GM18870 (cell line): ENCODE data around the gene BRDT.
"Not testable (repeated sequence)": the region's sequence is repeated elsewhere in the genome, so short reads cannot be mapped to it uniquely, and the experiment has no call there.

Experiments used
- ATAC-seq: cut with Tn5 transposase; IDR thresholded peaks from one replicate; pipeline ENCODE4 v1.9.1; 2021; ENCODE audit warnings: moderate library complexity; ENCODE audit not compliant: unreplicated experiment

Gene BRDT

DNA sequence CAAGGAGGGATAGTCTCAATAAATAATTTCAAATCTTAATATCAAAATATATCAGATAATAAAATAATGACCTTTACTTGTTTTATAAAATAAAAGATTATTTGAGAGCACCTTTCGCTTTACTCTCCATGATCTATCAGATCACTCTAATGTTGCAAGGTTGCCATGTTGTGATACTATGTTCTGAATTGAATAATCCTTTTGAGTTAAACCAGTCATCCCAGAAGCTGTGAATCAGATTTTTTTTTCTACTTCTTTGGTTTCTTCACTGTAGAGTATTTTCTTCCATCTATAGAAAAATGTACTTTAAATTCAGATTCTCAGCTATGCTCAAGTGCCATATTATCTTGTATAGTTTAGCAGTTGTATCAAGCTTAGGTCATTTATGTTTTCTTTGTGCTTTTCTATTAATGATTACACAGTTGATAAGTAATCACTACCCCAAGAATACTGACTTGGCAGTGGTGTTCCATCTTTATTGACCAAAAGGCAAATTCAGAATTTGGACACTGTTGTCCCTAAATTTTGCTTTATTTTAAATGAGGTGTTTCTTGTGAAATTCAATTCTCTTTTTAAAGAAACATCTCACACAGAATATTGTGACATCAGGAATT lies 32.9 kb downstream of the BRDT start:
- ATAC-seq, result no peak

DNA sequence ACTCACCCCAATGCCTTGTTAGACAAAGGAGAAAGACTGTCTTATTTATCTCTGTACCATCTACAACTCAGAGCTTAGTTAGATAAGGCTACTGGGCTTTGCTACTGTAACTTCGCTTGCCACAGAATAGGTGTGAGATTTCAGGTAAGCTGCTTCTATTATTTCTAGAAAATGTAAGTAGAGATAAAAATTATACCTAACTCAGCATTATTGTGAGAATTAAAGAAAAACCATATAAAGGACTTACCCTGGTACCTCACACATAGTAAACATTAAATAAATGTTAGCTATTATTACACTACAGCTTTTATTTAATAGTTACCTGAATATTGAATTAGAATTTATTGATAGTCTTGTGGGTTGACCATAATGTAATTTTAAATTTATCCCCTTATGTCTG lies 44.1 kb downstream of the BRDT start:
- no peak for ATAC-seq

DNA sequence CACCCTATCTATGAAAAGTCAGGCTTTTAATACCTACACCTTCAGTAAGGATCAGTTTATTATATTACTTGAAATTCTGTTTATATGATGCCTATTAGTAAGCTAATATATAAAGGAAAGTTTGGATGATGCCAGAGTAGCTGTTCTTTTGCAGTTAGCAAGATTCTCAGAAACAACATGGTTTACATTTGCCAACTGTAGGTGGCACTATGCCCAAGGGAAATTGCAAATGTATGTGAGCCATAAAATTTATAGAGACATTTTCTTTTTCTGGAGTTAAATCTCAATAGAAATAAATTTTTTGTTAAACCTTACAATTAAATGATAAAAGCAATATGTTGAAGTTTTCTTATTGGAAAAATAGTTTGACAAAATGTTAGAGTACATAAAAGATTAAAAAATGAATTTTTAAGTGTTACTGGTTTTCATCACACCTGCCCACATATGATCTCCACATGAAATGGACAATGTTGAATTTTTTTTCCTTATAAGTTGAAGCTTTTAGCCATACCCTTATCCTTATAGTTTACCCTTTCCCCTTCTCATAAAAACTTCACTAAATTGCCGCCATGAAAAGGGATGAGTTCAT lies 48.5 kb downstream of the BRDT start:
- ATAC-seq, result no peak

DNA sequence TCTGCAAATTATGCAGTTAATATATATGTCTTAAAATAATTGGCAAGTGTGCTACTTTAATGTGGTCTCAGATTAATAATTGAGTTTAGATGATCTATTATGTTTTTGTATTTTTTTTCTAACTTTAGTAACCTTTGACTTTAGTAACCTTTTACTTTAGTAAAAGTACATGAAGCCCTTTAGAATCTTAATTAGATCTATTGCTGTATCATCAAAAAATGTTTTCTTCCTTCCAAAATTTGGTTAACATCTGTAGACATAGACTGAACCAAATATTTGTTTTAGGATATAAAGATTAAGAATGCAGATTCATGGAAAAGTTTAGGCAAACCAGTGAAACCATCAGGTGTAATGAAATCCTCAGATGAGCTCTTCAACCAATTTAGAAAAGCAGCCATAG lies 54.9 kb downstream of the BRDT start:
- ATAC-seq, result no peak

DNA sequence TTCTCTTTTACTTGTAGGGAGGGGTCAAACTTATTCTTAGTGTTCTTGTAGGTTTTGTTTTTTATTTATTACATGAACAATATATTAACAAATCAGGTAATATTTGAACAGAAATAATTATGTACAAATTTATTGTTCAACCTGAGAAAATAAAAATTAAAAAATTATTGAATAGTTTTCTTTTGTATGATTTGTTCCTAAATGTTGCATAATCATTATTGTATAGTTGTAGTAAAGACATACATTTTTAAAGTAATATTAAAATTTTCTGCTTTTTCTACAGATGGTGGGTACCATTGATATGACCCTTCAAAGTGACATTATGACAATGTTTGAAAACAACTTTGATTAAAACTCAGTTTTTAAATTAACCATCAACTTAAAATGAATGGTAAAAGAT lies 64.7 kb downstream of the BRDT start:
- ATAC-seq, result no peak

DNA sequence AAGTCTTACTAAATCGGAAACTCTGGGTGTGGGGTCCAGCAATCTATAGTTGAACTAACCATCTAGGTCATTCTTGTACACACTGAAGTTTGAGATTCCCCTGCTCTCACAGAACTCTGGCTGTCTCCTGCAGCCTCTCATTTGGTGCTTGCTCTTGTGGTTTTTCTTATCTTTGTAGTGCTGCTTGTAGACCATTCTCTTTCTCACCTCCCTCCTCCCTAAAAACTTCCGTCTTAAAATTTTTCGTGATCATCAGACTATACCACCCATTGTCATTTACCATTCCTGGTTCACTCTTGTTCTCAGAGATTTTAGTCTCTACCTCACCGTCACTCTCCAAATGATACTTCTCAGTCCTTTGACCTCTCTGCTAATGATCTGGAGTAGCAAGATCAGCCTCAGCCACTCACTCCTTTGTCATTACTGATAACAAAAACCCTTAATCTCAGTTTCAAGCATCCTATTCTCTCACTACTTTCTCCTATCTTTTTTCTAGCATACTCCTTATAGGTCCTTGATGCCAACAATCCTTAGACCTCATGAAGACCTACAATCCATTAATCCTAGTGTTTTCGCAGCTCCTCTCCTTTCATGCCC lies 67.6 kb downstream of the BRDT start:
- ATAC-seq, result no peak

DNA sequence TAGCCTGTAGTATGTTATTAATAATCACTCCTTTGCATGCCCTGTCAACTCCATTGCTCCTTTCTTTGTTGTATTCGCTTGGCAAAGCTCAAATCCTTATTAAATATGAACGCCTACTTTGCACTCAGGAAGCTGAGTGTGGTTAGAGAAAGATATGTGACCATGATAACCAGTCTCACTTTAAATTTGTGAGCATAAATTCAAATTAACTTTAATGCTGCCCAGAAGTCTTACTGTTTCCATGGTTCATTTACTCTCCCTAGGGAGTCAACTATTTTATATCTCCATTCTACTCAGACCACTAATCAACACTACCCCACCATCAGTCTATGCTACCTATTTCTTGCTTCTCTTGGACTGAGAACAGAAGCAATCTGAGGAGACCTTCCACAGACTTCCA lies 68.5 kb downstream of the BRDT start:
- ATAC-seq, result no peak

DNA sequence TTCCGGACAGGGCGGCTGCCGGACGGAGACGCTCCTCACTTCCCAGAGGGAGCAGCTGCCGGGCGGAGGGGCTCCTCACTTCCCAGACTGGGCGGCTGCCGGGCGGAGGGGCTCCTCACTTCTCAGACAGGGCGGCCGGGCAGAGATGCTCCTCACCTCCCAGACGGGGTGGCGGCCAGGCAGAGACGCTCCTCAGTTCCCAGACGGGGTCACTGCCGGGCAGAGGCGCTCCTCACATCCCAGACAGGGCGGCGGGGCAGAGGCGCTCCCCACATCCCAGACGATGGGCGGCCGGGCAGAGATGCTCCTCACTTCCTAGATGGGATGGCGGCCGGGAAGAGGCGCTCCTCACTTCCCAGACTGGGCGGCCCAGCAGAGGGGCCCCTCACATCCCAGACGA lies 76.8 kb downstream of the BRDT start:
- ATAC-seq, result not testable (repeated sequence)

DNA sequence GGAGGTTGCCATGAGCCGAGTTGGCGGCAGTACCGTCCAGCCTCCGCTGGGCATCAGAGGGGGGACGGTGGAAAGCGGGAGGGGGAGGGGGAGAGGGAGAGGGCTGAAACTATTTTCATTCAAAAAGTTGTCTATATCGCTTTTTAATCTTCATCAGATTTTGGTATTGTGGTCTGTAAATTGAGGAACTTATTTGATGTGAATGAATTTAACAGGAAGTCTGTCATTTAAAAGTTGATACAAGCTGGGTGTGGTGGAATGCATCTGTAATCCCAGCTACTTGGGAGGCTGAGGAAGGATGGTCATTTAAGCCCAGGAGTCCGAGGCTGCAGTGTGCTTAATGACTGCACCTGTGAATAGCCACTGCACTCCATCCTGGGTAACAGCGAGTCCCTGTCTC lies 77.6 kb downstream of the BRDT start:
- no peak for ATAC-seq

DNA sequence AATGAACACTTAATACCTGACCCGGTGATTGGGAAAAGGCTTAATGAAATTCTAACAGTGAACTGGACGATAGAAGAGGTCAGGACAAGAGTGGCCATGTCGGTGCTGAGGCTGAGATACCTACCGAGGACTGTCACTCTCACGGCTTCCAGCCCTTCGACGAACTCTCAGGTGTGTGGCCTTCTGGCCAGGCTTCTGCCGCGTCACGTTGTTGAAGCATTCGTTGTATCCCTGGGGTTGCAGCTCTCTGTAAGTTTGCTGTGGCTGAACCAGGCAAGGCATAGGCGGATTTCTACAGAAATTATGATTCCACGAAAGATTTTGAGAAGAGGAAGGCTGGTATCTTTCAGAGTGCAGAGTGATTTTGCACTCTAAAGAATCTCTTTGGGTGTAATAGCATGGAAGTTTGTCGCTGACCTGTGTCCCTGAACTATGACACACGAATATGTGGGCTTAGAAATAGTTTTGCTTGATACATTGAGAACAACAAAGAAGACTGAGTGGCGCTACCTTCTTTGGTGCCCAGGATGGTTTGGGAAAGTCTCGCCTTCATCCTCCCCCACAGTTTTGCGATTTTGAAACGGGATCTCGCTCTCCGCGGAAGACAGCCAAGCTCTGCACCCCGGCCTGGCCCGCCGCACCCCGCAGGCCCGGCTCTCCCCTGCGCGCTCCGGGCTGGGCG lies 80.2 kb downstream of the BRDT start:
- ATAC-seq, result no peak

DNA sequence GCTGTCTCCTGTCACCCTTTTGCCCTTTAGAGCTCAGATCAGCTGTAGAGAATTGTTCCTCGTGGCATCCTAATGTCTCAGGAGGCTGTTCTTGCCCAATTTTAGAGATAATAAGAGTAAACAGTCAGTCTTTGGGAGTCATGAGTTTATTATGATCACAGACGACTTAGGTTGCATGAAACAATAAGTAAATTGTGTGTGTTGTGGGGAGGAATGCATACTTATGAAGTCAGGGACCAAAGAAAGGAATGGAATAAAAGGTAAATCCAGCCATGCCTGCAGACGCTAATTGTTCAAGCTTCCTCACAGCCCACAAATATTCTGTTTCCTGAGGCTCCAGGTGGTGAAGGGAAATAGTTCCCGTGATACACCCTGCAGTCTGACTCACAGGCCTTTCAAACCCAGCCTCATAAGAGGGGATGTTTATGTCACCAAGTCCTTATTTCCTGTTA lies 81.5 kb downstream of the BRDT start:
- no peak for ATAC-seq

DNA sequence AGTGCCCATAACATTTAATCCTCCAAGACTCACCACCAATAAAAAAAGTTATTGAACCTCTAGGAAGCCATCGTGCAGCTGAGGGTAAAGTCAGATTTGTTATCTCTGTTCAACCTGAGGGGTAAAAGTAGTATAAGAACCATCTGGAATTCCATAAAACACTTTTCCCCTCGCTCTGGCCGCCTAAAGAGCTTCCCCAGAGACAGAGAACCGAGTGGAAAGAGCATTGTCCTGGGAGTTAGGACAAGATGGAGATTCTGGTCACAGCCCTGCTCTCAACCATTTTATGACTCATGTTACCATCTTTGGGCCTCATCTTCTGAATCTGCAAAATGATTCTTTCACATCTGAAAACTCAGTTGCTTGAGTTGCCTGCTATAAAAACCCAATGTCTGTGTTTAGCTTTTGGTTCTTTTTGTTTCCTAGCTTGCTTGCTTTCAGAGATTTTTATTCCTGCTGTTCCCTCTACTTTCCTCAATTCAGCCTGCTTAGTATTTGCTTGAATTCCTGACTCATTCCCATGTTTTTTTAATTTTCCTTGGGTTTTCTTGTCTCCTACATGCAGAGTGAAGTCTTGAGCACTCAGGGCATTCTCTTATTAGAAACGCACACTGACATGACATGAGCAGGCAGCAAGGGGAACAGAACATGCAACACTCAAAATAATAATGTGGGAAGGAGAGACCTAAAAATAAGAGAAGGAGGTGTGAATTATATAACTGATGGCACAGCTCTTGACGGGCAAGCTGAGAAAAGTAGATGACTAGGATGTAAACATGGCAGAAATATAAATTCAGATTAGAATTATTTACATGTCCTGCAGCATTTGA lies 82.3 kb downstream of the BRDT start:
- ATAC-seq, result no peak

DNA sequence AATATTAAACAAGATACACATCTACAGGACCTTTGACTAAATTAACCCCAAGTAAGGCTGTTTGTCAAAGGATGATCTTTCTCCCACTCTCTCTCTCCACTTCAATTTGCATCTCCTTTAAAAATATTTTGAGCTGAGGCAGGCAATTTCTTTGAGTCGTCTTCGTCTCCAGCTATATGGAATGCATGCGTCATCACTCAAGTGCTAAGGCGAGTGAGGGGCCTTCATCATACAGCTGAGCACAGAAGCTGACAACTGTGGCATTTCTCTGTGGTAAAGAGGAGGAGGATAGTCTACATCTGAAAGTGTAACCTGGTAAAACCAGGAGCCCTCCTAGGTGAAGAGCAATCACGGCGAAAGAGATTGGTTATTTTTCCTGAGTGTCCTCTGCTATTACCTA lies 88.2 kb downstream of the BRDT start:
- no peak for ATAC-seq

DNA sequence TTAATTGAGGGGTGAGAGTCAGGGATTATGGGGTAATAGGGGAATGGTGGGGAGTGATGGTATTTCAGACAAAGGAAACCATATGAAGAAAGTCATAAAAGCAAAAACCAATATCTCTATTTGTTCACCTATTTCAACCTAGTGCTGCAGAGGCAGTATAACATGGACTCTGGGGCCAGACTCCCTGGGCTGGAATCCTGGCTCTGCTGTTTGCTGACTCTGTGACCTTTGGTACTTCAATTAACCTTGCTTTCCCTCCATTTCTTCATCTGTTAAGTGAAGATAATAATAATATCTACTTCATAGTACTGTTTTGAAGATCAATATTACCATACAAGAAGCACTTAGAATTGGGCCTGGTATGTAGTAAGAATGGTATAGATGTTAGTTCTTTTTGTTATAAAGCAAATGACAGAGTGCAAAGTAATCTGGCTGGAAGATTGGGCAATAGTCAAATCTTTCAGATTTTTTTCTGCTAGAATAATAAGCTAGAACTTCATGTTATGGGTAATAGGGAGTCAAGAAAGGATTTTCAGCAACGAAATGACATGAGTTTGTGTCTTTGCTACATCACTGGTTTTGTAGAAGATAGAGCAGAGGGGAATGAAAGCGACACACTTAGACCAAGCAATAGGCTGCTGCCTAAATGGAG lies 89.6 kb downstream of the BRDT start:
- no peak for ATAC-seq

DNA sequence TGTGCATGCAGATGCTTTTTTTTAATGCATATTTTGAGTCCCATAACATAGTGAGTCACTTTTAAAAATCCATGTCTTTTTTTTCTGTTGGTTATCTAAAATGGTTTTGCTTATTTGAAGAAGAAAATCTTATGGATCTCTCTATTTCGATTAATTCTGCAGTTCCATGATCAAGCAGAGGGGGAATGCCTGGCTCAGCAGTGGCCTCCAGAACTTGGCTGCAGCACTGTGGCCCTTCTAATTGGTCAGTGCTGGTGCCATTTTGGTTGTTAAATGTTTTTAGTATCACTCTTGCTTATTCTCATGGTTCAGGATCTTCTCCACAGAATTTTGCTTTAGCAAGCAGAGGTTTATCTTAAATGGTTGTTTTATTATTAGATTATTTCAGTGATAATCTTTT lies 91.8 kb downstream of the BRDT start:
- no peak for ATAC-seq

DNA sequence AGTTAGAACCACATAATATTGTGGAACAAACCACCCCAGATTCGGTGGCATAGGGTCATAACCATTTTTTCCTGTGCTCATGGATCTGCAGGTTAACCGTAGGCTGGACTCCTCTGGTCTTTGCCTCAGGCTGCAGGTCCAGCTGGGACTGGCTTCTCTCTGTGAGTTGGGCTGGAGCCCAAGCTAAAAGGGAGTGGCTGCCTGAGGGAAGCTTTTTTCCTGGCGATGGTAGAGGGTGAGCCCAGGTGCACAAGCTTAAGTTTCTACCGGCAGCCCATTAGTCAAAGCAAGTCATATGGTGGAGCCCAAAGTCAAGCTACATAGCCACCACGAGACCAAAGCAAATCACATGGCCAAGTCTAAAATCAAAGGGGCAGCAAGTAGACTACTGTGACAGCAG lies 94.4 kb downstream of the BRDT start:
- ATAC-seq, result no peak

DNA sequence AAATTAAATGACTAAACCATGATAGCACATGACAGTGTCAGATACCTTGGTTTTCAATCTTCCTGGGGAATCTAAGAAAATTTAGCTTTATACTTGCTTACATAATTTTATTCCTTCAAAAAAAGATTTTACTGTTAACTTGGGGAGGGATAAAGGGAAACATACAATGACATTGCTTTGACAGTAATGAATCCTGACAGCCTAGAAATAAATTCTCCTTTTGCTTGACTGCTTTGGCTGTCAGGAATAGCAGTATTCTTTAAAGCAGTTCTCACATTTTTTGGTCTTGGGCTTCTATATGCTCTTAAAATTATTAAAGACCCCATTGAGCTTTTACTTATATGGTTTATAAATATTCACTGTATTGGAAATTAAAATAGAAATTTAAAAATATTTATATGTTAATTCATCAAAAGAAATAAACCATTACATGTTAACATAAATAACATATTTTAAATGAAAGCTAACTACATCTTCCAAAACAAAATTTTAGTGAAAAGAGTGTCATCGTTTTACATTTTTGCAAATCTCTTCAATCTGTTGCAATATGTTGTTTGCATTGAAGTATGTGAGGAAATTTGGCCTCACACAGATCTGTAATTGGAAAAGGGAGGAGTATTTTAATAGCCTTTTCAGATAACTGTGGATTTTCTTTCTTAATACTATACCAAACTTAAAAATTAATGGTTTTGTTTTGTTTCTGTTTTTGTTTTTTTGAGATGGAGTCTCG lies 96.7 kb downstream of the BRDT start:
- no peak for ATAC-seq

DNA sequence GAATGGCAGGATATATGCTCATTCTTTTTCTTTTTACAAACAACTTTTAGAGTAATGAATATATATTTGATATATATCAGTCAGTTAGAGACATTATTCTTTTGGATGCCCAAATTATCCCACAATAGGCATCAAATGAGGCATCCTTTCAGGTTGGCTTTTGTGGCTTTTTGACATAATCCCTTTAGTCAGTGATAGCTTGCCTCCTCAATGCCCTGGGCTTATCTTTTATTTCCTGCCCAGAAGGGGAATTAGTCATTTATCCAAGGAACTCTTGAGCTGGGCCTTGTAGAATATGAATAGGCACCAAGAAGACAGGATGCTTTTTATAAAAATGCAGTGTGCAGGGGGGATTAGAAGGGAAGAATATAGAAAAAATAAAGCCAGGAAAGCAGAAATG lies 102.7 kb downstream of the BRDT start:
- no peak for ATAC-seq
